Epithelial cell of esophagus (primary cell): Measurements from ENCODE around the gene CCDC85C.

Experiments
- DNase-seq: peaks from one replicate; pipeline ENCODE4 v3.0.0; 2010; ENCODE audit warnings: low read depth
- H3K4me3 ChIP-seq: 2 replicates; pipeline ENCODE4 v1.5.1; 2011; ENCODE audit warnings: mild to moderate bottlenecking, low read length, control low read depth
- TF ChIP-seq, protein P1 (sequence below): IDR thresholded peaks from 2 replicates; pipeline ENCODE4 v1.5.1; 2011; ENCODE audit warnings: low read depth, mild to moderate bottlenecking, low read length, control low read depth, inconsistent platforms; ENCODE audit not compliant: insufficient read depth; ENCODE audit errors: missing control alignments

The CCDC85C gene

DNA sequence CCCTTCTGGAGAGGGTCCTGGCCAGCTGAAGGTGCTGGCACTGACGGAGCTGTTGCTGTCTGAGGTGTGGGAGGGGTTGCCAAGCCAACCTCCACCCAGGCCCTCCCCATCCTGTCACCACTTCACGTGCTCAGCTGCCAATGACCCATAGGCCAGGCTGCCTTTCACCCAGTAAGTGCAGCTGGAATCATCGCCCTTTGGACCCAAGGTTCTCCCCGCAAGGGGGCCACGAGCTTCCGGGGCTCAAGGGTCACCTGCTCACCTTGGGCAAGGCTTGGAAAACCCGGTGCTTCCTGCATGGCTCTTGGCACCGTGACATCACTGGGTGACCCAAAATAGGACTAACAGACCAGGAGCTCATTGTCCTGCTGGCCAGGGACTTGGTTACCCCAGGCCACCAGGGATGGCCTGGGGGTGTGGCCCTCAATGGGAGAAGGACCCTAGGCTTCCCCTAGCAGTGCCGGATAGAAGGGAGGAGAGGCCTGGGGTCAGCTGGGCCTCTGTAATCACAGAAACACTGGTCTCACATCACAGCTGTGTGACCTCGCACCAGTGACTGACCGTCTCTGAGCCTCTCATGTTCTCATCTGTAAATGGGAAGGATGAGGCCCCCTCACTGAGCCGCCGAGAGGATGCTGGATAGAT is 51.3 kb downstream of the CCDC85C start:
- DNase-seq = no peak
- H3K4me3 ChIP-seq = no peak overlapping the region
- TF ChIP-seq, protein P1, sequence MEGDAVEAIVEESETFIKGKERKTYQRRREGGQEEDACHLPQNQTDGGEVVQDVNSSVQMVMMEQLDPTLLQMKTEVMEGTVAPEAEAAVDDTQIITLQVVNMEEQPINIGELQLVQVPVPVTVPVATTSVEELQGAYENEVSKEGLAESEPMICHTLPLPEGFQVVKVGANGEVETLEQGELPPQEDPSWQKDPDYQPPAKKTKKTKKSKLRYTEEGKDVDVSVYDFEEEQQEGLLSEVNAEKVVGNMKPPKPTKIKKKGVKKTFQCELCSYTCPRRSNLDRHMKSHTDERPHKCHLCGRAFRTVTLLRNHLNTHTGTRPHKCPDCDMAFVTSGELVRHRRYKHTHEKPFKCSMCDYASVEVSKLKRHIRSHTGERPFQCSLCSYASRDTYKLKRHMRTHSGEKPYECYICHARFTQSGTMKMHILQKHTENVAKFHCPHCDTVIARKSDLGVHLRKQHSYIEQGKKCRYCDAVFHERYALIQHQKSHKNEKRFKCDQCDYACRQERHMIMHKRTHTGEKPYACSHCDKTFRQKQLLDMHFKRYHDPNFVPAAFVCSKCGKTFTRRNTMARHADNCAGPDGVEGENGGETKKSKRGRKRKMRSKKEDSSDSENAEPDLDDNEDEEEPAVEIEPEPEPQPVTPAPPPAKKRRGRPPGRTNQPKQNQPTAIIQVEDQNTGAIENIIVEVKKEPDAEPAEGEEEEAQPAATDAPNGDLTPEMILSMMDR = no peak

DNA sequence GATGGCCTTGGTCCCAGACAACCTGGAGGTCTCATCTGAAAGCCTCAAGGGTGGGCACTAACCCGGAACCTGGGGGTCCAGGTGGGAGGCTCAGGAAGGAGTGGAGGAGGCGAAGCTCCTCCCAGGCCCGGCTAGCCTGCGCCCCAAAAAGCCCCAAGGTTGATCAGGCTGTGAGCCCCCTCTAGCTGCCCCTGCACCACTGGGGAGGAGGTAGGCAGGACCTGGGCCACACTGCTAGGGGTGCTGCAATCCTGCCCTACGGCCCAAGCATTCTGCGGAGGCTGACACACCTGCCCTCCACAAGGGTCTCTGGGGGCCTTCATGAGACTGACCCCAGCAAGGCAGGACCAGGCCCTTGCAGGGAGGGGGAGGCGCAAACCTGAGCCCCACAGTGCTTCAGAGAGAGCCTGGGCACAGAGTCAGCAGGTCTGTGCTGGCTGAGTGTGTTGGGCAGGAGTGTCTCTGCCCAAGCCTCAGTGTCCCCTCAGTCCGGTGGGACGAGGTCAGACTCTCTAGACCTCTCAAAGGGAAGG is 51.9 kb downstream of the CCDC85C start:
- TF ChIP-seq, protein P1 = no peak
- no peak overlapping the region for H3K4me3 ChIP-seq
- no peak for DNase-seq

- DNase-seq = no peak
- TF ChIP-seq, protein P1 = no peak
- no peak overlapping the region for H3K4me3 ChIP-seq
These were observed 52.7 kb downstream of the CCDC85C start for GRCh38 chr14:99551034-99551922.

- no peak for DNase-seq
- TF ChIP-seq, protein P1 = no peak
These were observed 53.5 kb downstream of the CCDC85C start for GRCh38 chr14:99550387-99550992.

GRCh38 chr14:99549684-99550083 is 54.3 kb downstream of the CCDC85C start:
- no peak for DNase-seq
- no peak overlapping the region for H3K4me3 ChIP-seq
- TF ChIP-seq, protein P1 = no peak

More at GRCh38 chr14:99550387-99550992, 53.5 kb downstream of the CCDC85C start:
- no peak overlapping the region for H3K4me3 ChIP-seq

DNA sequence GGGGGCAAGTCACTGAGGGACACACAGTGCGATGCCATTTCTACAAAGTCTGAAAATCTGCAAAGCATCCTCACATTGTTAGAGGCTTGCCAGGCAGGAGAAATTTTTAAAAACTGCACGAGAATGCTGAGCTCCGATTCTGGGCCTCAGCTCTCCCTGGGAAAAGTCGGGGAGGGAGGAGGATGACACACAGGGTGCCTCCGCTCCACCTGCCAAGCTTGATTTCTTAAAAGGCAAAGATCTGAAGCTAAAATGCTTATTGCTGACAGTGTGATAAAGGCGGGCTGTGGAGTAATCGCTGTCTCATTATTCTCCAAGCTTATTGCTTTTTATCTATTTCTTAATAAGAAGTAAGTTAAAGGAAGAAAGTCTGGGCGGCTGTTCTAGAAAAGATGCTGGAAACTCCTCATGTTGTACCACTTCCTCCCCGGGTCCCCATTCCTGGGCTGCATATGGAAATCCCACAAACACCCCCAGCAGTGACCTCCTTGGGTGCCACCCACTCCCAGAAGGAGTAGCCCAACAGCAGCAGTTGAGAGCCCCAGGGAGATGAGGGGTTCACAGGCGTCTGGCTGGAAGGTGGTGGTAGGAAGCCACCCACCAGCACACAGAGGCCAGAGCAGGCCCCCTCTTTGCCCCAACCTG is 55.0 kb downstream of the CCDC85C start:
- no peak for DNase-seq
- TF ChIP-seq, protein P1 = no peak
- H3K4me3 ChIP-seq = no peak overlapping the region
